ENCODE results near the gene CCDC13. TPM values are rescaled to one million over a fixed set of nuclear protein-coding genes. Genes with fewer than 3 reads are reported as not detected.
A peak's percentile ranks its signal among the peaks of the same experiment; 100 is the strongest.

Gene CCDC13
- total and polyA plus RNA-seq, 2 of the 13 experiments (the other 11 are each of a cell fraction or from before 2014, with no cell fraction given): 0.22 to 0.51 TPM

DNA sequence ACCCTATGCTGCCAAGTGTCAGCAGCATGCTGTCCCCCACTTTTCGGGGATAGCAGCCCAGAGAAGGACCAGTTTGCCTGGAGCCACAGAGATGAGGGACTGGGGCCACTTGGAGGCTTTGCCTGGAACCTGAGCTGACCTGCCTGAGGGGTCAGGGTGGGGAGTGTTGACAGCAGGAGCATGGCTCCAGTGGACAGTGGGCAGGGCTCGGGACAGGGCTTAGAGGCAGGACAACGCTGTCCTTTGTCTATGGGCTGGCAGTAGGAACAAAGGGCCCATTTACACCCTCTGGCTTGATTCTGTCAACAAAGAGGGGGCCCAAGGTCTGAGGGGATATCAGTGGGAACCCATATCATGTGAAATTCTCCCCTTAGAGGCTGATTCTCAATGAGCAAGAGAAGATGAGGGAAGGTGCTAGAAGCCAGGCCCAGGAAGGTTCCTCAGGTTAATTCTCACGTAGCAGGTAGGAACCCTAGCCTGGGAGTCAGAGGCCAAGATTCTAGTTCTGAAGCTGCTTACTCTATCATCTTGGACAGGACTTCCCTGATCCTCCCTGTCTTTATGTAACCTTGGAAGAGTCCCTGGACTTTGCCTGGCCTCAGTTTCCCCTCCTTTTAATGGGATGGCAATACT, 40.7 kb downstream of the CCDC13 start (continued):
- TF ChIP-seq ZMAT3 (CRISPR knock-in tag; conservative IDR thresholded peaks at IDR 0.05) (0 out of 2 replicates have a peak, but pooled peaks have one; percentile 46), ZNF121 (CRISPR knock-in tag; IDR thresholded peaks at IDR 0.05) (peak; percentile 12; the same call in 1 of the 2 replicates), ZNF460 (CRISPR knock-in tag; IDR thresholded peaks at IDR 0.05; ENCODE audit: borderline replicate concordance) (no peak), ZNF883 (CRISPR knock-in tag; IDR thresholded peaks at IDR 0.05; ENCODE audit: not compliant biosample characterization) (no peak), IRX3 (CRISPR knock-in tag; IDR thresholded peaks at IDR 0.05; ENCODE audit: borderline replicate concordance, low read depth) (peak; percentile 60; the same call in 1 of the 2 replicates), ZNF788 (CRISPR knock-in tag; IDR thresholded peaks at IDR 0.05; ENCODE audit: borderline replicate concordance) (peak; percentile 58; the same call in 1 of the 2 replicates), GTF3A (CRISPR knock-in tag; conservative IDR thresholded peaks at IDR 0.05) (no peak), MTA1 (CRISPR knock-in tag; IDR thresholded peaks at IDR 0.05; ENCODE audit: borderline replicate concordance) (peak; percentile 61), RAD21 (CRISPR knock-in tag; IDR thresholded peaks at IDR 0.05) (no peak), TRIM24 (CRISPR knock-in tag; IDR thresholded peaks at IDR 0.05) (no peak), TP53 (CRISPR knock-in tag; conservative IDR thresholded peaks at IDR 0.05) (no peak), NFKBIZ (CRISPR knock-in tag; IDR thresholded peaks at IDR 0.05) (no peak), MXD4 (CRISPR knock-in tag; IDR thresholded peaks at IDR 0.05) (no peak), SRF (IDR thresholded peaks at IDR 0.05; ENCODE audit: low read depth, low read length) (no peak), ARID2 (CRISPR knock-in tag; IDR thresholded peaks at IDR 0.05; ENCODE audit: borderline replicate concordance) (peak; percentile 83; the same call in 1 of the 2 replicates), KDM3A (CRISPR knock-in tag; IDR thresholded peaks at IDR 0.05; ENCODE audit: low read depth) (no peak), HNF4G (IDR thresholded peaks at IDR 0.05; ENCODE audit: borderline replicate concordance, low read depth, low read length) (no peak), HNF4G (CRISPR knock-in tag; IDR thresholded peaks at IDR 0.05; ENCODE audit: borderline replicate concordance, low read depth) (no peak), ZFP37 (CRISPR knock-in tag; IDR thresholded peaks at IDR 0.05; ENCODE audit: borderline replicate concordance) (no peak), ZSCAN30 (CRISPR knock-in tag; IDR thresholded peaks at IDR 0.05) (no peak), HDAC1 (CRISPR knock-in tag; IDR thresholded peaks at IDR 0.05) (no peak), ZBTB38 (CRISPR knock-in tag; IDR thresholded peaks at IDR 0.05) (no peak), NFATC3 (CRISPR knock-in tag; IDR thresholded peaks at IDR 0.05) (no peak)
- TF ChIP-seq, protein P1, sequence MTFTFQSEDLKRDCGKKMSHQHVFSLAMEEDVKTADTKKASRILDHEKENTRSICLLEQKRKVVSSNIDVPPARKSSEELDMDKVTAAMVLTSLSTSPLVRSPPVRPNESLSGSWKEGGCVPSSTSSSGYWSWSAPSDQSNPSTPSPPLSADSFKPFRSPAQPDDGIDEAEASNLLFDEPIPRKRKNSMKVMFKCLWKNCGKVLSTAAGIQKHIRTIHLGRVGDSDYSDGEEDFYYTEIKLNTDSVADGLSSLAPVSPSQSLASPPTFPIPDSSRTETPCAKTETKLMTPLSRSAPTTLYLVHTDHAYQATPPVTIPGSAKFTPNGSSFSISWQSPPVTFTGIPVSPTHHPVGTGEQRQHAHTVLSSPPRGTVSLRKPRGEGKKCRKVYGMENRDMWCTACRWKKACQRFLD (CRISPR knock-in tag; IDR thresholded peaks at IDR 0.05; ENCODE audit: borderline replicate concordance): no peak
- TF ChIP-seq, protein P2, sequence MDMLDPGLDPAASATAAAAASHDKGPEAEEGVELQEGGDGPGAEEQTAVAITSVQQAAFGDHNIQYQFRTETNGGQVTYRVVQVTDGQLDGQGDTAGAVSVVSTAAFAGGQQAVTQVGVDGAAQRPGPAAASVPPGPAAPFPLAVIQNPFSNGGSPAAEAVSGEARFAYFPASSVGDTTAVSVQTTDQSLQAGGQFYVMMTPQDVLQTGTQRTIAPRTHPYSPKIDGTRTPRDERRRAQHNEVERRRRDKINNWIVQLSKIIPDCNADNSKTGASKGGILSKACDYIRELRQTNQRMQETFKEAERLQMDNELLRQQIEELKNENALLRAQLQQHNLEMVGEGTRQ (IDR thresholded peaks at IDR 0.05; ENCODE audit: low read depth, low read length): no peak
- TF ChIP-seq, protein P2 (CRISPR knock-in tag; IDR thresholded peaks at IDR 0.05; ENCODE audit: borderline replicate concordance): no peak
- TF ChIP-seq, protein P3, sequence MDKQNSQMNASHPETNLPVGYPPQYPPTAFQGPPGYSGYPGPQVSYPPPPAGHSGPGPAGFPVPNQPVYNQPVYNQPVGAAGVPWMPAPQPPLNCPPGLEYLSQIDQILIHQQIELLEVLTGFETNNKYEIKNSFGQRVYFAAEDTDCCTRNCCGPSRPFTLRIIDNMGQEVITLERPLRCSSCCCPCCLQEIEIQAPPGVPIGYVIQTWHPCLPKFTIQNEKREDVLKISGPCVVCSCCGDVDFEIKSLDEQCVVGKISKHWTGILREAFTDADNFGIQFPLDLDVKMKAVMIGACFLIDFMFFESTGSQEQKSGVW (CRISPR knock-in tag; IDR thresholded peaks at IDR 0.05; ENCODE audit: borderline replicate concordance): no peak

All from HepG2 (cell line).